Epithelial cell of esophagus (primary cell): ENCODE results near the gene LRIT2.

Experiments used
- DNase-seq: peaks from one replicate; pipeline ENCODE4 v3.0.0; 2010; ENCODE audit warnings: low read depth
- H3K4me3 ChIP-seq: 2 replicates; pipeline ENCODE4 v1.5.1; 2011; ENCODE audit warnings: mild to moderate bottlenecking, low read length, control low read depth
- TF ChIP-seq, protein P1 (sequence below): IDR thresholded peaks from 2 replicates; pipeline ENCODE4 v1.5.1; 2011; ENCODE audit warnings: low read depth, mild to moderate bottlenecking, low read length, control low read depth, inconsistent platforms; ENCODE audit not compliant: insufficient read depth; ENCODE audit errors: missing control alignments

Gene LRIT2

DNA sequence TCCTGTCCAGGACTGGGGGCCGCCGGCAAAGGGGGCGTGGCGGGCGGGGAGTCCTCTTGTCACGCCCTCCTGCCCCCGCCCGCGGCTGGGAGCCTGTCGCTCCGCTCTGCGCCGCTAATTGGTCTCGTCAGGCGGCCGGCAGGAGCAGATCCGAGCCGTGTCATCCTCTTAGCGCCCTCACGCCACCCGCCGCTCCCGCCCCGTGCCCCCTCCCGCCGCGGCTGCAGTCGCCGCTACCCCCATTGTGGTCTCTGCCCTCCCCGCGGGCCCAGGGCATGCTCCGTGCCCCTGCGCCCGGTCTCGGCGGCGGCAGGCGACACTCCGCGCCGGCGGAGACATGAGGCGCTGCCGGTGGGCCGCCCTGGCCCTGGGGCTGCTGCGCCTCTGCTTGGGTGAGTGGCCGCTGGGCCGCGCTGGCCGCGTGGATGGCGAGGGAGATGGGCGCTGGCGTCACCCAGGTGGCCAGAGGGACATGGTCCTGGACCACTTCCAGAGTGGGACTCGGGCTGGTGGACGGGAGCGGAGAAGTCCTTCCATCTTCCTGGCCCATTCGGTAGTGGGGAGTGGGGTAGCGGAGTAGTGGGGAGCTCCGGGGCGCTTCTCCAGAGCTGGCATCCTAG is 30.8 kb downstream of the LRIT2 start, which contains the start of gene CDHR1:
Gene CDHR1 (plus strand): TSS at position 114 of the 620 bp plus-strand sequence. CDS start 224 bp downstream, at position 338.
- DNase-seq: peak; percentile 63
- TF ChIP-seq, protein P1, sequence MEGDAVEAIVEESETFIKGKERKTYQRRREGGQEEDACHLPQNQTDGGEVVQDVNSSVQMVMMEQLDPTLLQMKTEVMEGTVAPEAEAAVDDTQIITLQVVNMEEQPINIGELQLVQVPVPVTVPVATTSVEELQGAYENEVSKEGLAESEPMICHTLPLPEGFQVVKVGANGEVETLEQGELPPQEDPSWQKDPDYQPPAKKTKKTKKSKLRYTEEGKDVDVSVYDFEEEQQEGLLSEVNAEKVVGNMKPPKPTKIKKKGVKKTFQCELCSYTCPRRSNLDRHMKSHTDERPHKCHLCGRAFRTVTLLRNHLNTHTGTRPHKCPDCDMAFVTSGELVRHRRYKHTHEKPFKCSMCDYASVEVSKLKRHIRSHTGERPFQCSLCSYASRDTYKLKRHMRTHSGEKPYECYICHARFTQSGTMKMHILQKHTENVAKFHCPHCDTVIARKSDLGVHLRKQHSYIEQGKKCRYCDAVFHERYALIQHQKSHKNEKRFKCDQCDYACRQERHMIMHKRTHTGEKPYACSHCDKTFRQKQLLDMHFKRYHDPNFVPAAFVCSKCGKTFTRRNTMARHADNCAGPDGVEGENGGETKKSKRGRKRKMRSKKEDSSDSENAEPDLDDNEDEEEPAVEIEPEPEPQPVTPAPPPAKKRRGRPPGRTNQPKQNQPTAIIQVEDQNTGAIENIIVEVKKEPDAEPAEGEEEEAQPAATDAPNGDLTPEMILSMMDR: no peak

DNA sequence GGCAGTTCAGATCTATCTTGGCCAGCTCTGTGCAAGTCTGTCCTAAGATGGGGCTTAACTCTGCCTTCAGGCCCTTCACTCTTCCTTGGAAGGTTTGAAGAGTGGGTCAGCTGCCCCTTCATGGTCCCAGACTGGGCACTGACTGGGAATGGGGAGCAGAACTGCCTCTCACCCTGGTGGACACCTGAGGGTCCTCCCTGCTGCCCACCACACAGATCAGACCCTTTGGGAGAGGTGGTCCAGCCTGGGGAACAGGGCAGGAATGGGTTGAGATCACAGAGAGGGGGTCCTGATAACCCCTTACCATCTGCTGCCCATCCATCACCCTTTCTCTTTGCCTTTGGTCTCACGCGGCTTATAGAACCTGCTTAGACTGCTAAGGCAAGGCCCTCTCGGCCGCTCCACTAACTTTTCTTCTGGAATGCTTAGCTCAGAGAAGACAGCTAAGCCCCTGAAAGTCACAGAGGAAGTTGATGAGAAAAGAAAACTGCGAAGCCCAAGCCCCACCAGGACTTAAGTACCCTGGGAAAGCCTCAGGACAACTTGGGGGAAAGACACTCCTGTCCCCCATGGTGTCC is 31.4 kb downstream of the LRIT2 start:
- TF ChIP-seq, protein P1: no peak
- DNase-seq: no peak
- H3K4me3 ChIP-seq: peak overlapping the region; percentile 62

More for the DNA sequence above, 30.8 kb downstream of the LRIT2 start, which contains the start of gene CDHR1:
- peak within 1 kb of the TSS; percentile 62 for H3K4me3 ChIP-seq

DNA sequence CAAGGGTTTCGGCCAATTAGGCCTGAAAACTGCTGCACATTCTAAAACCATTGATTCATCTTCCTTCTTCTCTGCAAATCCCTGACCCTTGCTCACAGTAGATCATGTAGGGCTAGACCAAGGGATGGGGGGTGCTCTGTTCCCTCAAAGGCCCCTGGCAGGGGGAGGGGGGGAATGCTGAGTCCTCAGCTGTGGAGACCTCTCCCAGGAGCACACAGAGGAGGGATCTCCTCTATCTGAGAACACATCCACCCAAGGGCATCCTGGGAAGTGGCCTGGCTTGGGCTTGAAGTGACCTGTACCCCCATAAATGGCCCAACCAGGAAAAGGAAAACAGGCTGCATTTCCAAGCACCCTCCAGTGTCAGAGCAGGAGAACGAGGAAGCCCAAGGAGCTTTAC is 32.0 kb downstream of the LRIT2 start:
- TF ChIP-seq, protein P1: no peak

DNA sequence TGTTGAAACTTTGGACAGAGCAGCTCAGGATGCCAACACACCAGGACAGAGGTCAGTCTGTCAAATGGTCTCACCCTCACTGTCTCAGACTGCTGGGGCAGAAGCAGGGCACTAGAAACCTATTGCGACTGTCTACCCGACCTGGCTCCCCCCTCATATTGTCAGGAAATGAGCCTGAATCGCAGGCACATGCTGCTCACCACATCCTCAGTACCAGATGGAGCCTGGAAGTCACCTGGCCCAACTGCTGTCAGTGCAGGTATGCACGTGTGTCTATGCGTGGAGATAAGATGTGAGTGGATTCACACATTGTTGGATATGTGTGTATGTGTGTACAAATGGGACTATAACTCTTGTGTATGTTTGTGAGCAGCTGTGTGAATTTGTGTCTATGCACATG is 34.2 kb downstream of the LRIT2 start:
- no peak overlapping the region for H3K4me3 ChIP-seq
- DNase-seq: no peak
- TF ChIP-seq, protein P1: no peak

More for the DNA sequence above, 32.0 kb downstream of the LRIT2 start:
- no peak for DNase-seq
- no peak overlapping the region for H3K4me3 ChIP-seq

DNA sequence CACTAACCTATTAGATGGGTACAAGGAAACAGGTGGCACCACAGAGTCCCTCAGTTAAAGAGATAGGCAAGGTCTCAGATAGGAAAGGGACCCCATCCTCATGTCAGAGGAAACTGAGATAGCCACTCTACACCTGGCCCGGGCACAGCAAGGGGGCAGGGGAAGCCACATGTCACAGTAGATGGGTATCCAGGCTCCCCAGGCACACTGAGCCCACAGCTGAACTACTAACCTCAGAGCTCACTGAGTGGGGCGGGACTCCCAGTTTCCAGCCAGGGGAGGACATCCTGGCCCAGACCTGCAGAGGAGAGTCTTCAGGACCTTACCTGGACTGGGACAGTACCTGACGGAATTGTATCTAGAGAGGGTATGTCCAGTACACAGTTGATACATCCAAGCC is 34.7 kb downstream of the LRIT2 start:
- TF ChIP-seq, protein P1: no peak
- DNase-seq: no peak
- H3K4me3 ChIP-seq: no peak overlapping the region

DNA sequence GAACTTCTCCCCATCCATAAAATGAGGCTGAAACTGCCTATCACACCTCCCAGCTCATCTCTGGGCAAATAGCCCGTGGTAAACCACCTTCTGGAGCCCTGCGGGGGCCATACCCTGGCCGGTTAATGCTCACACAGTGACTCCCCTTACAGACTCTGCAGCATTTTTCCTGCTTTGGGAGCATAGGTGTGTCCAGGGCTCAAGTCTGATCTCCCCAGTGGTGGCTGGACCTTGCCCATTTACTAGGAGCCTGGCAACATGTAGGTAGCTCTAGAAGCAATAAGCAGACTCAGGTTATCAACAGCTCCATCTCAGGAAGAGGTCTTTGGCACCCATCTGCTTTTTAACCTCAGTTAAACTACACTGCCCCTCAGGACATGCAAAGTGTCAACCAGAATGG is 36.5 kb downstream of the LRIT2 start:
- no peak for DNase-seq
- no peak overlapping the region for H3K4me3 ChIP-seq
- TF ChIP-seq, protein P1: no peak

DNA sequence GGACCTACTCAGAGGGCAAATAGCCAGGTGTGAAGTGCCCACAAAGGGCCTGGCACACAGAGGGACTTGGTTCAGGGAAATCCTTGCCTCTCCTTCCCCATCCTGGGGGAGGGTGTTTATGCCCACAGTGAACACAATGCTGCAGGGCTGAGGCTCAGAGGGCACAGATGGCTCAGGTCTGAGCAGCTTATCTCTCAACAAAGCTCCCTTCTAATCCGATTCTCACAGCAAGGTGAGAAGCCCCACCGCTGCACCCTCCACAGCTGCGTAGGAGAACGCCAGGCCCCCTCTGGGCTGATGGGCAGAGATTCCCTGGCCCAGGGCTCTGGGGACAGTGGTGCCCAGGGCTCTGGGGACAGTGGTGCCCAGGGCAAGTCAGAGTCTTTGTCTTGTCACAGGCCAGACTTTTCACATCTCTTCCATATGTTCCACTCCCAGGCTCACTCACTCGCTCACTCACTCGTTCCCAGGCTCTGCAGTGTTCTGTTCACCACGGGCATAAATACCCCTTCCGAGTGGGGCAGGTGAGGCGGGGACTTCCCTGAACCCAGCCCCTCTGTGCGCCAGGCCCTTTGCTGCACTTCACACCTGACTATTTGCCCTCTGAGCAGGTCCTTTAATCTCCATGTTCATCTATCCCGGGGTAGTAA is 39.7 kb downstream of the LRIT2 start:
- TF ChIP-seq, protein P1: no peak
- no peak overlapping the region for H3K4me3 ChIP-seq
- DNase-seq: no peak
